CD14-positive monocyte (primary cell): ENCODE measurements around the gene IKBKE. TPM values are rescaled to one million over a fixed set of nuclear protein-coding genes. Genes with fewer than 3 reads are reported as not detected.

Experiments
- DNase-seq, 3 donors: peaks; one replicate each; pipeline ENCODE4 v3.0.0-alpha.2; 2011 to 2022
- H2AFZ ChIP-seq: 2 replicates; pipeline ENCODE4 v1.6.0; 2012; ENCODE audit warnings: mild to moderate bottlenecking, low read depth, low read length, inconsistent platforms; ENCODE audit not compliant: insufficient read depth, poor library complexity, severe bottlenecking
- H3K27ac ChIP-seq, 2 donors: 1 replicate in 1 of 2; 2 replicates in 1 of 2; pipeline ENCODE4 v1.5.1; 2012 to 2013; ENCODE audit warnings: low read length in 2 of 2, control low read depth in 1 of 2, inconsistent platforms in 1 of 2, low read depth in 1 of 2, mild to moderate bottlenecking in 1 of 2
- H3K27me3 ChIP-seq, 2 donors: one replicate each; pipeline versions ENCODE4 v1.6.0 to v1.6.1; 2011 to 2013; ENCODE audit warnings: low read length in 2 of 2; ENCODE audit not compliant: control insufficient read depth in 2 of 2, insufficient read depth in 2 of 2
- H3K36me3 ChIP-seq, 2 donors: replicated peaks in 1 of 2; 1 replicate in 1 of 2; 2 replicates in 1 of 2; pipeline versions ENCODE4 v1.5.1 to v1.6.1; 2012 to 2013; ENCODE audit warnings: low read length in 2 of 2, control low read depth in 1 of 2, inconsistent platforms in 1 of 2, mild to moderate bottlenecking in 1 of 2; ENCODE audit not compliant: insufficient read depth in 2 of 2, control insufficient read depth in 1 of 2
- H3K4me1 ChIP-seq, 2 donors: 1 replicate in 1 of 2; 2 replicates in 1 of 2; pipeline versions ENCODE4 v1.5.1 to v1.6.1; 2012 to 2013; ENCODE audit warnings: low read length in 2 of 2, control low read depth in 1 of 2, inconsistent platforms in 1 of 2, mild to moderate bottlenecking in 1 of 2, moderate library complexity in 1 of 2; ENCODE audit not compliant: insufficient read depth in 2 of 2, control insufficient read depth in 1 of 2
- H3K4me2 ChIP-seq: replicated peaks from 2 replicates; pipeline ENCODE3; 2012; ENCODE audit warnings: low read length, moderate library complexity, mild to moderate bottlenecking; ENCODE audit not compliant: poor library complexity, severe bottlenecking; ENCODE audit errors: extremely low read depth
- H3K4me3 ChIP-seq, 3 experiments: fragments of 200-600 bp in 1 of 3; sonication (generic) in 1 of 3; replicated peaks in 1 of 3; 1 replicate in 2 of 3; 2 replicates in 1 of 3; pipeline ENCODE4 v1.5.1; 2011 to 2013; ENCODE audit warnings: low read length in 3 of 3, mild to moderate bottlenecking in 3 of 3, control low read depth in 2 of 3, low read depth in 2 of 3, inconsistent platforms in 1 of 3, moderate library complexity in 1 of 3
- H3K79me2 ChIP-seq: 2 replicates; pipeline ENCODE4 v1.6.0; 2012; ENCODE audit warnings: mild to moderate bottlenecking, control low read depth, inconsistent platforms, low read length, moderate library complexity; ENCODE audit not compliant: insufficient read depth
- H3K9ac ChIP-seq: 2 replicates; pipeline ENCODE4 v1.6.0; 2017; ENCODE audit warnings: low read length, mild to moderate bottlenecking; ENCODE audit not compliant: insufficient read depth, poor library complexity, severe bottlenecking
- H3K9me3 ChIP-seq, 2 donors: replicated peaks in 1 of 2; 1 replicate in 1 of 2; 2 replicates in 1 of 2; pipeline versions ENCODE4 v1.5.1 to v1.6.1; 2012 to 2013; ENCODE audit warnings: low read length in 2 of 2, control low read depth in 1 of 2; ENCODE audit not compliant: control insufficient read depth in 1 of 2, insufficient read depth in 1 of 2
- H4K20me1 ChIP-seq: 2 replicates; pipeline ENCODE4 v1.6.0; 2012; ENCODE audit warnings: mild to moderate bottlenecking, low read length, control low read depth, moderate library complexity; ENCODE audit not compliant: insufficient read depth
- H3K27ac Mint-ChIP-seq, 7 donors: one replicate each; pipeline ENCODE4 v1.8.0; 2020; ENCODE audit warnings: mild to moderate bottlenecking in 7 of 7, mixed read lengths in 7 of 7, moderate library complexity in 6 of 7, inconsistent platforms in 2 of 7
- H3K27me3 Mint-ChIP-seq, 3 donors: one replicate each; pipeline ENCODE4 v1.8.0; 2021 to 2022; ENCODE audit warnings: low read depth in 3 of 3, mild to moderate bottlenecking in 3 of 3, mixed read lengths in 3 of 3, moderate library complexity in 3 of 3, inconsistent platforms in 1 of 3
- H3K36me3 Mint-ChIP-seq, 2 donors: one replicate each; pipeline ENCODE4 v1.8.0; 2020; ENCODE audit warnings: mixed read lengths in 2 of 2, inconsistent platforms in 1 of 2, mild to moderate bottlenecking in 1 of 2
- H3K4me1 Mint-ChIP-seq: one replicate; pipeline ENCODE4 v1.8.0; 2020; ENCODE audit warnings: mild to moderate bottlenecking, mixed read lengths
- H3K4me3 Mint-ChIP-seq, 2 donors: one replicate each; pipeline ENCODE4 v1.8.0; 2020; ENCODE audit warnings: mild to moderate bottlenecking in 2 of 2, mixed read lengths in 2 of 2, moderate library complexity in 1 of 2
- H3K9me3 Mint-ChIP-seq, 7 donors: one replicate each; pipeline ENCODE4 v1.8.0; 2020 to 2022; ENCODE audit warnings: mixed read lengths in 7 of 7, mild to moderate bottlenecking in 6 of 7, moderate library complexity in 6 of 7, inconsistent platforms in 2 of 7
- CTCF ChIP-seq: fragments of 200-600 bp; IDR thresholded peaks from one replicate; pipeline ENCODE4 v1.8.0; 2022; ENCODE audit warnings: antibody characterized with exemption, mild to moderate bottlenecking
- WGBS: methylation state at CpG from one replicate; pipeline ENCODE4 v1.1.5; 2013; ENCODE audit warnings: missing lambda C conversion rate; ENCODE audit not compliant: insufficient coverage; 5-methylcytosine and 5-hydroxymethylcytosine counted together
- intact Hi-C, 2 donors: fragments of 100-400 bp; cut with micrococcal nuclease; formaldehyde crosslinking; loops; one replicate each; pipeline versions ENCODE4 v1.15.0 to v1.15.1; 2023
- polyA plus RNA-seq, 3 donors: library from polyadenylated mRNA; depleted of rRNA in 1 of 3; unstranded in 2 of 3; stranded (reverse) in 1 of 3; fragments of 300-500 nt in 2 of 3; fragments of >200 nt in 1 of 3; fragmentation: Illumina TruSeq in 2 of 3; gene quantifications; 1 replicate in 2 of 3; 2 replicates in 1 of 3; pipeline ENCODE4 v1.2.3, GENCODE V29; 2012 to 2021

IKBKE gene
- polyA plus RNA-seq, 3 donors = 35.6 to 40.7 (median 37.6) TPM

GRCh38 chr1:206470692-206471414 lies 577 bp downstream of the IKBKE start:
- H3K4me2 ChIP-seq = peak overlapping the region; percentile 96
- peak overlapping the region; percentile 62 for H2AFZ ChIP-seq
- H3K9me3 ChIP-seq = no peaks in the 10 kb centered on the region
- Mint-ChIP-seq H3K9me3 (peaks cover 0 to 3% (median 0%) of the 10 kb centered on the region in 7 donors), H3K4me3 (peak overlapping the region; percentile 83 to 92), H3K27ac (peak overlapping the region; percentile 99 to 100 (median 100)), H3K36me3 (peaks cover 27 to 35% of the 10 kb centered on the region in 2 donors), H3K27me3 (peaks cover 0 to 5% (median 0%) of the 10 kb centered on the region in 3 donors), H3K4me1 (peaks cover 72% of the 10 kb centered on the region)
- H3K4me3 ChIP-seq = peak overlapping the region; percentile 60 to 89 (median 88)
- DNase-seq = peak; percentile 65 to 81 (median 72)
- 0% methylated on average over 6 of the region's 18 CpGs for WGBS
- peaks cover 71 to 76% of the 10 kb centered on the region in 2 donors for H3K4me1 ChIP-seq
- intact Hi-C loops = no loop called here
- peak; percentile 1 for TF ChIP-seq CTCF
- peak overlapping the region; percentile 82 for H3K9ac ChIP-seq
- H3K36me3 ChIP-seq = peaks cover 21% of the 10 kb centered on the region in 2 donors
- H4K20me1 ChIP-seq = peaks cover 7% of the 10 kb centered on the region
- H3K79me2 ChIP-seq = peaks cover 33% of the 10 kb centered on the region
- peak overlapping the region; percentile 83 to 94 for H3K27ac ChIP-seq
- H3K27me3 ChIP-seq = no peaks in the 10 kb centered on the region

GRCh38 chr1:206471415-206471801 lies 1.1 kb downstream of the IKBKE start:
- peaks cover 66 to 71% of the 10 kb centered on the region in 2 donors for H3K4me1 ChIP-seq
- peaks cover 7% of the 10 kb centered on the region for H4K20me1 ChIP-seq
- Mint-ChIP-seq H3K4me1 (peaks cover 67% of the 10 kb centered on the region), H3K36me3 (peaks cover 33 to 41% of the 10 kb centered on the region in 2 donors), H3K9me3 (peaks cover 0 to 3% (median 0%) of the 10 kb centered on the region in 7 donors), H3K27me3 (peaks cover 0 to 5% (median 0%) of the 10 kb centered on the region in 3 donors), H3K27ac (peak overlapping the region; percentile 99 to 100 (median 100)), H3K4me3 (peak overlapping the region; percentile 83 to 92)
- no peak for TF ChIP-seq CTCF
- WGBS = 75% methylated on average over 6 of the region's 7 CpGs
- no peaks in the 10 kb centered on the region for H3K9me3 ChIP-seq
- peak overlapping the region; percentile 83 to 94 for H3K27ac ChIP-seq
- H3K4me2 ChIP-seq = peak overlapping the region; percentile 96
- no peaks in the 10 kb centered on the region for H3K27me3 ChIP-seq
- intact Hi-C loops = no loop called here
- DNase-seq = no peak
- peaks cover 26% of the 10 kb centered on the region in 2 donors for H3K36me3 ChIP-seq
- peak overlapping the region; percentile 82 for H3K9ac ChIP-seq
- peak overlapping the region; percentile 60 to 89 (median 88) for H3K4me3 ChIP-seq
- no peak overlapping the region for H2AFZ ChIP-seq
- H3K79me2 ChIP-seq = peaks cover 33% of the 10 kb centered on the region
